HG03565 (cell line): ENCODE measurements around the gene MTAP.

Experiments
- ATAC-seq: cut with Tn5 transposase; IDR thresholded peaks from one replicate; pipeline ENCODE4 v1.9.1; 2021; ENCODE audit warnings: mild to moderate bottlenecking, moderate library complexity; ENCODE audit not compliant: unreplicated experiment

The MTAP gene

GRCh38 chr9:21841133-21841532 is 38.7 kb downstream of the MTAP start:
- no peak for ATAC-seq

- ATAC-seq = no peak
Observed at GRCh38 chr9:21848615-21849014, 46.2 kb downstream of the MTAP start.

GRCh38 chr9:21852754-21853153 is 50.3 kb downstream of the MTAP start:
- ATAC-seq = peak; percentile 98

GRCh38 chr9:21853414-21853813 is 51.0 kb downstream of the MTAP start:
- no peak for ATAC-seq

DNA sequence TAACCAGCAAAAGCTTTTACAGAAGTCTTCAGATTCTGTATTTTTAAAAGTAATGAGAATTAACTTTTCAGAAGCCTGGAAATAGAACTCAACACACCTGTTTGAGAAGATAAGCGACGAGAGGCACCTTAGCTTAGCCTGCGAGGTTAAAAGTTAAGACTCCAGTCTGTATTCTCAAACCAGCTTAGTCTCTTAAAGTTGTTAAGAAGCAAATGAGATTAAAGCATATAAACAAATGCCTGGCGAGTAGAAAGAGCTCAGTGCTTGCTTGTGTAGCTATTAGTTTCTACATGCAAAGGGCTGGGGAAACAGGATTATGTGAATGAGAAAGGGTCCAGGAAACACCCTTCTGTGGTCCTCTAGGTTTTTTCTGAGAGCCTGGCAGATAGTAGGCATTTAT is 51.7 kb downstream of the MTAP start:
- no peak for ATAC-seq

DNA sequence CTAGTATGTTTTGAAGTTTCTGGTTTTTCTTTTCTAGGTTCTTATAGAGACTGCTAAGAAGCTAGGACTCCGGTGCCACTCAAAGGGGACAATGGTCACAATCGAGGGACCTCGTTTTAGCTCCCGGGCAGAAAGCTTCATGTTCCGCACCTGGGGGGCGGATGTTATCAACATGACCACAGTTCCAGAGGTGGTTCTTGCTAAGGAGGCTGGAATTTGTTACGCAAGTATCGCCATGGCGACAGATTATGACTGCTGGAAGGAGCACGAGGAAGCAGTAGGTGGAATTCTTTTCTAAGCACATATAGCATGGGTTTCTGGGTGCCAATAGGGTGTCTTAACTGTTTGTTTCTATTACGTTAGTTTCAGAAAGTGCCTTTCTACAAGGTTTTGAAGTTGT is 52.2 kb downstream of the MTAP start:
- no peak for ATAC-seq

GRCh38 chr9:21856301-21857094 is 54.1 kb downstream of the MTAP start:
- ATAC-seq = no peak

- no peak for ATAC-seq
Observed at GRCh38 chr9:21862871-21863270, 60.4 kb downstream of the MTAP start.

DNA sequence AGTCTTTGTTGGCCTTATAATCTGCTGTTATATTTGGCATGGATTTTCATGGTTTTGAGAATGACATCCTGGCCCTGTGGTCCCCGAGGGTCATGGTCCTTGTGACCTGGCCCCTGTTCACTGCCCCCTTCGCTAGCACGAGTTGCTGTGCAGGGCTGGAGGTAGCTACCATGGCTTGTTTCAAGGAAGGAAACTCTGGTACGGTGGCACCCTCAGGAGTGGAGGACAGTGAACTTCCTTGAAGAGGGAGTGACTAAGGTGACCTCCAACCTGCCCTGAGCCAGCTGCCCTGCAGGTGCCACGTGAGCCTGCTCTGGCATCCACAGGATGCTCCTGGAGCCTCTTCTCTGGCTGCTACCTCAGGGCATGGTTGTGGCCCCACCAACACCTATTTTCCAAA is 62.1 kb downstream of the MTAP start:
- no peak for ATAC-seq

DNA sequence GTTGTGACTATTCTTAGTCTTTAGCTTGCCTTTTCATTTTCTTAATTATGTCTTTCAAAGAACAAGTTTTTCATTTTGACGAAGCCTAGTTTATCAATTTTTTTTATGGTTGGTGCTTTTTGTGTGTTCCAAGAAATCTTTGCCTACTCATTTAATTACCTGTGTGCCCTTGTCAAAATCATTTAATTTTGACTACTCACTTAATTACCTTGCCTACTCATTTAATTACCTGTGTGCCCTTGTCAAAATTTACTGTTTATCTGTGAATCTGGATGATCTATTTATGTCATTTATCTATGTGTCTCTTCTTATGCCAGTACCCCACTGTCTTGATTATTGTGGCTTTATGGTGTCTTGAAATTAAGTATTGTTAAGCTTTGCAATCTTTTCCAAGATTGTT is 63.9 kb downstream of the MTAP start:
- no peak for ATAC-seq

DNA sequence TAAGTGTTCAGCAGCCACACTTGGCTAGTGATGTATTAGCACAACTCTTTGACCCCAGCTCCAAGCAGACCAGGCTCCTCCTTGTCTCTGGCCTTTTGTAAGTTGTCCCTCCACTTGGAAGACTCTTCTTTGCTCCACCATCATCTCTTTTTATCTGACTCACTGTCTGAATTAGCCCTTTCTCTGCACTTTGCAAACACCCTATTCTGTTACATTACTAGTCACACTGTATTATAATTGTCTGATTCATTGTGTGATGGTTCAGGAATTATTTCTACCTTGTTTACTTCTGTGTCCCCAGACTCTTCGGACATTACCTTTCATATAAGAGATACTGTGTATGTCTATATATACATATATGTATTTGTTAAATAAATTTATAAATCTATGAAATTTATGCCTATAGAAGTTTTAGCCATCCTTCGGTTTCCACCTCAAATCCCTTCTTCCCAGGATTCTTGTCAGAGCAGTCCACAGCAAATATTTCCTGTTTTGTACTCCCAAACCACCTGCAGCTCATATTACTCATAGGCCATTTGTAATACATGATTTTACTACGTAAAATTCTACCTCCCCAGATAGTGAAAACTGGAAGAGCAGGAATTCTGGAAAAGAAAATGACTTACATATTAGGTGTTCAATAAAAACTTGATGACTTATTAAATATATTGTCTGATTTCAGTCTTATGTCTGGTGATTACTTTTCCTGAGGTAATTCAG is 69.0 kb downstream of the MTAP start:
- no peak for ATAC-seq

DNA sequence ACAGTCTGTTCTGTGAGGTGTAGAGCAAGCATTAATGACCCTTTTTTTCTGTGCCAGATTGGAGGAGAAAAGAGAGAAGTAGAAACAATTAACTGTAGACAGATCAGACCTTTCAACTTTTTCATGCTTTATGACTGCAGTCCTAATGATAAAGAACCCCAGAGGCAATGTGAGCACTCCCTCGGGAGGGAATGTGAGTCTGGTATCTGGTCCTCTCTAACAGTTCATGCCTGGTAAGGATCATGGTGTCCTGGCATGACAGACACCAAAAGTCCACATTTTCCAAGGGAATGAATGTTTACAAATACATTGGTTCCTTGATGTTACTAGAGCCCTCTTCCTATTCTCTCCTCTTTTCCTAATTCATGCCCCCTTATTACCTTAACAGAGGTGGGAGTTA is 70.3 kb downstream of the MTAP start:
- no peak for ATAC-seq

GRCh38 chr9:21873540-21874221 is 71.2 kb downstream of the MTAP start:
- ATAC-seq = no peak

DNA sequence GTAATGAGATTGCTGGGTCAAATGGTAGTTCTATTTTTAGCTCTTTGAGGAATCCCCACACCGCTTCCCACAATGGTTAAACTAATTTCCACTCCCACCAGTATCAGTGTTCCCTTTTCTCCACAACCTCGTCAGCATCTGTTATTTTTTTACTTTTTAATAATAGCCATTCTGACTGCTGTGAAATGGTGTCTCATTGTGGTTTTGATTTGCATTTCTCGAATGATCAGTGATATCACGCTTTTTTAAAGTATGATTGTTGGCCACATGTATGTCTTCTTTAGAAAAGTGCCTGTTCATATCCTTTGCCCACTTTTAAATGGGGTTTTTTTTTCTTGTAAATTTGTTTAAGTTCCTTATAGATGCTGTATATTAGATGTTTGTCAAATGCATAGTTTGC is 73.5 kb downstream of the MTAP start:
- no peak for ATAC-seq

GRCh38 chr9:21883642-21884041 is 81.2 kb downstream of the MTAP start:
- no peak for ATAC-seq

DNA sequence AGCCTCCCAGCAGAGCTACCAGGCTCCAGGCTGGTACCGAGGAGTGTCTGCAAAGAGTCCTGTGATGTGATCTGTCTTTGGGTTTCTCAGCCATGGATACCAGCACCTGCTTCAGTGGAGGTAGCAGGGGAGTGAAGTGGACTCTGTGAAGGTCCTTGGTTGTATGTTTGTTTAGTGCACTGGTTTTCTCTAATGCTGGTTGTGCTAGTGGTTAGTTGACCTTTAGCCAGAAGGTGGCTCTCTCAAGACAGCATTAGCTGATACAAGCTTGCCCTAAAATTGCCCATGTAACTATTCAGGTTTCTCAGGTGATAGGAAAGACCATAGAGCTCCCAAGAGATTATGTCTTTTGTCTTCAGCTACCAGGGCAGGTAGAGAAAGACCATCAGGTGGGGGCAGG is 87.2 kb downstream of the MTAP start:
- ATAC-seq = no peak

DNA sequence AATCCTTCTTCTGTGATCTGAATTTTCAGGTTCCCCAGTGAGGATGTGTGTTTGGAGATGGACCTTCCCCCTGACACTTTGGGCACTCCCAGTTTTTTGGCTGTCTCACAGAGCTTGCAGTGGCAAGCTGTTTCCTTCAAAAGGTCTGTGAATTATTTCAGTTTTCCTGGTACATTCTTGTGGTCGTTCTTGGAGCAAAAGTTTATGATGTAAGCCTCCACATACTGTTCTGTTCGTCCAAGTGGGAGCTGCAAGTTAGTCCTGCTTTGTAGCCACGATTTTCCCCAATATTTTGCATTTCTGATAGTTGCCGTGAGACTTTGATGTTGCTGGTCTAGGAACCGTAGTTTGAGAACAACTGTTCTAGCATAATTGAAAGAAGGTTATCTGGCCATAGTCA is 88.3 kb downstream of the MTAP start:
- ATAC-seq = no peak

GRCh38 chr9:21901546-21901945 is 99.1 kb downstream of the MTAP start:
- ATAC-seq = peak; percentile 20

DNA sequence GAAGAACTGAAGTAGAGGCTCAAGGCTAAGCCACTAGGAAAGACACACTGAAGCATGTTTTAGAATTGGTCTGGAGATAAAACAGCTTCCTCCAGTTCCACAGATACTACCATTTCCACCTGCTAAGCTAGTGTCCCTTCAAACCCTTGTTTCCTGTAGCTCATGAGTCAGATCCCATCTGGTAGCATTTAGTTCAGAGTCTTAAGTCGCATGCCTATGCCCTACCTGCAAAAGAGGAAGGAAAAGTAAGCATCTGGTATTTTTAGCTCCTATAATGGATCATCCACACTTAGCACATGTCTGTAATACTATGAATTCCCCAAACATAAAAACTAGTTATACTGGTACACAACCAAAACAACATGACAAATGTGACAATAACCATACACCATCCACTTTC is 99.7 kb downstream of the MTAP start:
- ATAC-seq = peak; percentile 86

DNA sequence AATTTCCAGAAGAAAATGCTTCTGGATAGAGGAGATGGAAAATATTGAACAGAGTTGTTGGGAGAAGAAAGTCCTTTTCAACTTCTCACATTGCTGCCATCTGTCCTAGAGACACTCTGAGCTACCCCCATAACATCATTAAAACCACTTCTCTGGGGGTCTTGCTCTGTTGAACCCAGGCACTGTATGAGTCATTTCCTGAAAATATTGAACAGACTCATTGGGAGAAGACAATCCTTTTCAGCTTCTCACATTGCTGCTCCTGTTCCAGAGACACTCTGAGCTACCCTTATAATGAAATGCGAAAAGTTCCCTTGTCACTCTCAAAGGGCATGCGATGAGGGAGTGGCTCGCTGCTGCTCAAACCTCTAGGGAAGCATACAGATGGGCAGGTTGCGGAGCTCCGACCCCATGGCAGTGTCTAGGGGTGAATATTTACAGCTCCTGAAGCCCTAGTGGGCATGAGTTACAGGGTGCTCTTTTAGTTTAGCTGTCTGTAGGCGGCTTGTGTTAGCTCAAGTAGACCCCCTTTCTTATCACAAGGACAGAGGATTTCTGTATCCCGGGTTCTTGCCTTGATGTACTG is 101.0 kb downstream of the MTAP start:
- no peak for ATAC-seq

GRCh38 chr9:21904371-21904770 is 101.9 kb downstream of the MTAP start:
- ATAC-seq = no peak

- ATAC-seq = no peak
Observed at GRCh38 chr9:21904776-21905175, 102.3 kb downstream of the MTAP start.
